CD8-positive, alpha-beta memory T cell (primary cell): Measurements from ENCODE around the gene MRPS5. TPM values are rescaled to one million over a fixed set of nuclear protein-coding genes. Genes with fewer than 3 reads are reported as not detected.
"Not testable (repeated sequence)": the region's sequence is repeated elsewhere in the genome, so short reads cannot be mapped to it uniquely, and the experiment has no call there.

Experiments used
- CTCF ChIA-PET: fragments of 350-600 bp; sonication (Branson Sonifier 250); formaldehyde crosslinking; loops from one replicate; lab custom pipeline; 2021; ENCODE audit warnings: antibody characterized with exemption; lab: Charles Lee
- POLR2A ChIA-PET: fragments of 350-600 bp; sonication (Branson Sonifier 250); formaldehyde crosslinking; loops from one replicate; lab custom pipeline; 2021; ENCODE audit warnings: antibody characterized with exemption; lab: Charles Lee
- DNase-seq, 5 donors: peaks; one replicate each; pipeline versions ENCODE4 v3.0.0 to v3.0.0-alpha.2; 2020 to 2022; ENCODE audit warnings: mixed read lengths in 1 of 5
- H3K27ac ChIP-seq: one replicate; pipeline ENCODE4 v1.7.0; 2013; ENCODE audit warnings: low read depth, mild to moderate bottlenecking, low read length, moderate library complexity
- H3K27me3 ChIP-seq: 2 replicates; pipeline ENCODE4 v1.7.0; 2013; ENCODE audit warnings: low read length, mild to moderate bottlenecking; ENCODE audit not compliant: insufficient read depth, poor library complexity, severe bottlenecking
- H3K36me3 ChIP-seq: 2 replicates; pipeline ENCODE4 v1.7.0; 2013; ENCODE audit warnings: mild to moderate bottlenecking, low read length, moderate library complexity; ENCODE audit not compliant: insufficient read depth
- H3K4me1 ChIP-seq: 2 replicates; pipeline ENCODE4 v1.7.0; 2013; ENCODE audit warnings: mild to moderate bottlenecking, low read length, moderate library complexity; ENCODE audit not compliant: insufficient read depth
- H3K4me3 ChIP-seq: 2 replicates; pipeline ENCODE4 v1.7.0; 2013; ENCODE audit warnings: mild to moderate bottlenecking, low read length
- H3K9me3 ChIP-seq: 2 replicates; pipeline ENCODE4 v1.7.0; 2013; ENCODE audit warnings: mild to moderate bottlenecking, low read length
- H3K27ac Mint-ChIP-seq, 8 donors: one replicate each; pipeline ENCODE4 v1.8.0; 2020 to 2021; ENCODE audit warnings: mixed read lengths in 8 of 8, mild to moderate bottlenecking in 6 of 8, inconsistent platforms in 3 of 8, moderate library complexity in 3 of 8
- H3K27me3 Mint-ChIP-seq, 2 donors: one replicate each; pipeline ENCODE4 v1.8.0; 2020 to 2021; ENCODE audit warnings: mixed read lengths in 2 of 2, mild to moderate bottlenecking in 1 of 2, moderate library complexity in 1 of 2
- H3K36me3 Mint-ChIP-seq, 3 donors: one replicate each; pipeline ENCODE4 v1.8.0; 2020 to 2021; ENCODE audit warnings: mixed read lengths in 3 of 3, inconsistent platforms in 1 of 3, mild to moderate bottlenecking in 1 of 3
- H3K4me1 Mint-ChIP-seq, 3 donors: one replicate each; pipeline ENCODE4 v1.8.0; 2020 to 2021; ENCODE audit warnings: mixed read lengths in 3 of 3, inconsistent platforms in 1 of 3, mild to moderate bottlenecking in 1 of 3
- H3K4me3 Mint-ChIP-seq, 7 donors: one replicate each; pipeline ENCODE4 v1.8.0; 2020 to 2021; ENCODE audit warnings: mixed read lengths in 7 of 7, mild to moderate bottlenecking in 6 of 7, moderate library complexity in 4 of 7, inconsistent platforms in 2 of 7
- H3K9me3 Mint-ChIP-seq, 5 donors: one replicate each; pipeline ENCODE4 v1.8.0; 2020 to 2022; ENCODE audit warnings: mixed read lengths in 5 of 5, mild to moderate bottlenecking in 3 of 5, moderate library complexity in 2 of 5, inconsistent platforms in 1 of 5
- polyA plus RNA-seq: library from polyadenylated mRNA; unstranded; fragments of 300-500 nt; fragmentation: Illumina TruSeq; gene quantifications from one replicate; pipeline ENCODE4 v1.2.3, GENCODE V29; 2021
- total RNA-seq, 2 experiments: library from RNA; stranded (reverse); gene quantifications; one replicate each; pipeline ENCODE4 v1.2.3, GENCODE V29; 2021

MRPS5 gene
- total and polyA plus RNA-seq, 3 experiments from 2014 or later = 45.8 to 75.9 (median 69.0) TPM

GRCh38 chr2:95041824-95042442 lies 79.7 kb downstream of the MRPS5 start:
- Histone ChIP-seq H3K36me3 (no peaks in the 10 kb centered on the region), H3K4me1 (peaks cover 41% of the 10 kb centered on the region), H3K9me3 (no peaks in the 10 kb centered on the region), H3K27me3 (no peaks in the 10 kb centered on the region), H3K4me3 (no peak overlapping the region), H3K27ac (no peak overlapping the region)
- no peak overlapping the region for H3K4me3 Mint-ChIP-seq
- peaks cover 0 to 5% (median 0%) of the 10 kb centered on the region in 5 donors for H3K9me3 Mint-ChIP-seq
- no peak for DNase-seq
- H3K4me1 Mint-ChIP-seq = peaks cover 21 to 60% (median 40%) of the 10 kb centered on the region in 3 donors
- H3K27ac Mint-ChIP-seq = peak overlapping the region in 4 of 8 donors; percentile 6 to 67 (median 41)
- peaks cover 0 to 4% (median 1%) of the 10 kb centered on the region in 3 donors for H3K36me3 Mint-ChIP-seq
- H3K27me3 Mint-ChIP-seq = peaks cover 0 to 12% of the 10 kb centered on the region in 2 donors
- CTCF ChIA-PET = interaction anchor here (1.5 kb wide), 2 partner anchors 18 to 38 kb away, joined by 3 to 6 read pairs; no protein-coding TSS in a partner anchor
- POLR2A ChIA-PET = no interaction called here

- H3K9me3 Mint-ChIP-seq = peaks cover 0 to 5% (median 2%) of the 10 kb centered on the region in 5 donors
- peaks cover 41% of the 10 kb centered on the region for H3K4me1 ChIP-seq
- peaks cover 26 to 60% (median 47%) of the 10 kb centered on the region in 3 donors for H3K4me1 Mint-ChIP-seq
- peaks cover 0 to 4% (median 3%) of the 10 kb centered on the region in 3 donors for H3K36me3 Mint-ChIP-seq
- POLR2A ChIA-PET = no interaction called here
- no peaks in the 10 kb centered on the region for H3K27me3 ChIP-seq
- CTCF ChIA-PET = interaction anchor here (1.5 kb wide), 1 partner anchor 17 kb away, joined by 3 read pairs; no protein-coding TSS in a partner anchor
- peak overlapping the region in 3 of 8 donors; percentile 2 to 25 (median 4) for H3K27ac Mint-ChIP-seq
- DNase-seq = no peak
- no peak overlapping the region for H3K4me3 ChIP-seq
- no peak overlapping the region for H3K4me3 Mint-ChIP-seq
- no peak overlapping the region for H3K27ac ChIP-seq
- no peaks in the 10 kb centered on the region for H3K9me3 ChIP-seq
- H3K27me3 Mint-ChIP-seq = peaks cover 0 to 12% of the 10 kb centered on the region in 2 donors
- no peaks in the 10 kb centered on the region for H3K36me3 ChIP-seq
Observed at GRCh38 chr2:95041060-95041823, 80.4 kb downstream of the MRPS5 start.

GRCh38 chr2:95040426-95040825 lies 81.2 kb downstream of the MRPS5 start:
- Histone ChIP-seq H3K27ac (no peak overlapping the region), H3K27me3 (no peaks in the 10 kb centered on the region), H3K9me3 (no peaks in the 10 kb centered on the region), H3K4me3 (no peak overlapping the region), H3K4me1 (peaks cover 46% of the 10 kb centered on the region), H3K36me3 (no peaks in the 10 kb centered on the region)
- Mint-ChIP-seq H3K9me3 (peaks cover 0 to 5% (median 2%) of the 10 kb centered on the region in 5 donors), H3K4me1 (peaks cover 26 to 59% (median 47%) of the 10 kb centered on the region in 3 donors), H3K27ac (peak overlapping the region in 1 of 8 donors; percentile 78), H3K27me3 (peaks cover 0 to 12% of the 10 kb centered on the region in 2 donors), H3K36me3 (peaks cover 0 to 4% (median 3%) of the 10 kb centered on the region in 3 donors), H3K4me3 (no peak overlapping the region)
- CTCF ChIA-PET = interaction anchor here (1.5 kb wide), 1 partner anchor 17 kb away, joined by 3 read pairs; no protein-coding TSS in a partner anchor
- POLR2A ChIA-PET = no interaction called here
- DNase-seq = no peak

- H3K9me3 ChIP-seq = no peaks in the 10 kb centered on the region
- no peaks in the 10 kb centered on the region for H3K27me3 ChIP-seq
- H3K4me1 ChIP-seq = peaks cover 50% of the 10 kb centered on the region
- ChIA-PET POLR2A (no interaction called here), CTCF (no interaction called here)
- peaks cover 0 to 4% (median 3%) of the 10 kb centered on the region in 3 donors for H3K36me3 Mint-ChIP-seq
- no peak overlapping the region for H3K4me3 ChIP-seq
- no peak overlapping the region for H3K27ac ChIP-seq
- no peak overlapping the region for H3K4me3 Mint-ChIP-seq
- H3K27ac Mint-ChIP-seq = peak overlapping the region in 3 of 8 donors; percentile 6 to 78 (median 30)
- peaks cover 0 to 10% of the 10 kb centered on the region in 2 donors for H3K27me3 Mint-ChIP-seq
- DNase-seq = no peak
- H3K36me3 ChIP-seq = no peaks in the 10 kb centered on the region
- peaks cover 0 to 5% (median 2%) of the 10 kb centered on the region in 5 donors for H3K9me3 Mint-ChIP-seq
- peaks cover 29 to 64% (median 47%) of the 10 kb centered on the region in 3 donors for H3K4me1 Mint-ChIP-seq
Observed at GRCh38 chr2:95039978-95040377, 81.6 kb downstream of the MRPS5 start.

GRCh38 chr2:95039363-95039762 lies 82.2 kb downstream of the MRPS5 start:
- H3K27ac Mint-ChIP-seq = peak overlapping the region in 3 of 8 donors; percentile 8 to 64 (median 27)
- no peak for DNase-seq
- H3K27ac ChIP-seq = no peak overlapping the region
- peaks cover 0 to 9% of the 10 kb centered on the region in 2 donors for H3K27me3 Mint-ChIP-seq
- peaks cover 0 to 5% (median 2%) of the 10 kb centered on the region in 5 donors for H3K9me3 Mint-ChIP-seq
- no peaks in the 10 kb centered on the region for H3K36me3 ChIP-seq
- H3K4me1 Mint-ChIP-seq = peaks cover 29 to 70% (median 47%) of the 10 kb centered on the region in 3 donors
- H3K4me3 ChIP-seq = no peak overlapping the region
- peaks cover 57% of the 10 kb centered on the region for H3K4me1 ChIP-seq
- H3K27me3 ChIP-seq = no peaks in the 10 kb centered on the region
- CTCF ChIA-PET = no interaction called here
- H3K4me3 Mint-ChIP-seq = no peak overlapping the region
- POLR2A ChIA-PET = no interaction called here
- no peaks in the 10 kb centered on the region for H3K9me3 ChIP-seq
- peaks cover 0 to 4% (median 3%) of the 10 kb centered on the region in 3 donors for H3K36me3 Mint-ChIP-seq

GRCh38 chr2:95038635-95039298 lies 82.8 kb downstream of the MRPS5 start:
- ChIA-PET CTCF (no interaction called here), POLR2A (no interaction called here)
- H3K4me3 Mint-ChIP-seq = no peak overlapping the region
- Histone ChIP-seq H3K4me1 (peaks cover 62% of the 10 kb centered on the region), H3K9me3 (no peaks in the 10 kb centered on the region), H3K36me3 (no peaks in the 10 kb centered on the region), H3K27me3 (no peaks in the 10 kb centered on the region), H3K27ac (no peak overlapping the region), H3K4me3 (no peak overlapping the region)
- H3K27ac Mint-ChIP-seq = peak overlapping the region in 2 of 8 donors; percentile 42 to 67
- H3K9me3 Mint-ChIP-seq = peaks cover 0 to 5% (median 2%) of the 10 kb centered on the region in 5 donors
- no peak for DNase-seq
- peaks cover 29 to 76% (median 47%) of the 10 kb centered on the region in 3 donors for H3K4me1 Mint-ChIP-seq
- H3K27me3 Mint-ChIP-seq = peaks cover 0 to 9% of the 10 kb centered on the region in 2 donors
- H3K36me3 Mint-ChIP-seq = peaks cover 0 to 3% (median 0%) of the 10 kb centered on the region in 3 donors

GRCh38 chr2:95037841-95038585 lies 83.6 kb downstream of the MRPS5 start:
- H3K36me3 Mint-ChIP-seq, H3K4me3 Mint-ChIP-seq, CTCF ChIA-PET, POLR2A ChIA-PET, H3K9me3 Mint-ChIP-seq, H3K27me3 Mint-ChIP-seq, H3K36me3 ChIP-seq, H3K9me3 ChIP-seq, H3K27me3 ChIP-seq, H3K27ac ChIP-seq, H3K4me3 ChIP-seq, DNase-seq: not testable (repeated sequence)
- H3K4me1 ChIP-seq = peaks cover 60% of the 10 kb centered on the region
- Mint-ChIP-seq H3K27ac (peak overlapping the region in 5 of 8 donors; percentile 3 to 85 (median 47)), H3K4me1 (peaks cover 29 to 80% (median 47%) of the 10 kb centered on the region in 3 donors)
